Astrocyte (in vitro differentiated cells and primary cell): Measurements from ENCODE around the gene PLIN5. TPM values are rescaled to one million over a fixed set of nuclear protein-coding genes. Genes with fewer than 3 reads are reported as not detected.
A peak's percentile ranks its signal among the peaks of the same experiment; 100 is the strongest.
"Not testable (repeated sequence)": the region's sequence is repeated elsewhere in the genome, so short reads cannot be mapped to it uniquely, and the experiment has no call there.

ENCODE experiments used
- DNase-seq: peaks from one replicate; pipeline ENCODE4 v3.0.0-alpha.2; 2010; ENCODE audit warnings: low read depth
- FAIRE-seq: peaks from 2 replicates; lab custom pipeline; 2011; peaks lifted over from hg19 to GRCh38; lab: Jason Lieb, UNC
- H2AFZ ChIP-seq: 2 replicates; pipeline ENCODE4 v1.6.0; 2012; ENCODE audit warnings: low read depth, low read length, inconsistent platforms
- H3K27ac ChIP-seq: 2 replicates; pipeline ENCODE4 v1.5.1; 2011; ENCODE audit warnings: low read depth, low read length, inconsistent platforms
- H3K27me3 ChIP-seq: 2 replicates; pipeline ENCODE4 v1.6.0; 2011; ENCODE audit warnings: low read length, inconsistent platforms; ENCODE audit not compliant: insufficient read depth
- H3K36me3 ChIP-seq: 2 replicates; pipeline ENCODE4 v1.5.1; 2011; ENCODE audit warnings: low read length, inconsistent platforms; ENCODE audit not compliant: insufficient read depth
- H3K4me1 ChIP-seq: 2 replicates; pipeline ENCODE4 v1.5.1; 2011; ENCODE audit warnings: low read length, inconsistent platforms; ENCODE audit not compliant: insufficient read depth
- H3K4me2 ChIP-seq: 2 replicates; pipeline ENCODE4 v1.6.0; 2012; ENCODE audit warnings: low read length, inconsistent platforms
- H3K4me3 ChIP-seq: 2 replicates; pipeline ENCODE4 v1.5.1; 2011; ENCODE audit warnings: low read depth, mild to moderate bottlenecking, low read length, inconsistent platforms; ENCODE audit not compliant: insufficient read depth
- H3K79me2 ChIP-seq: 2 replicates; pipeline ENCODE4 v1.6.0; 2012; ENCODE audit warnings: mild to moderate bottlenecking, low read length, inconsistent platforms; ENCODE audit not compliant: insufficient read depth
- H3K9ac ChIP-seq: 2 replicates; pipeline ENCODE4 v1.6.0; 2012; ENCODE audit warnings: mild to moderate bottlenecking, low read length, inconsistent platforms
- H3K9me3 ChIP-seq: 2 replicates; pipeline ENCODE4 v1.5.1; 2012; ENCODE audit warnings: low read depth, mild to moderate bottlenecking, low read length, inconsistent platforms; ENCODE audit not compliant: insufficient read depth
- H4K20me1 ChIP-seq: 2 replicates; pipeline ENCODE4 v1.6.0; 2012; ENCODE audit warnings: low read length, inconsistent platforms; ENCODE audit not compliant: insufficient read depth
- H3K27ac Mint-ChIP-seq: one replicate; pipeline ENCODE4 v1.8.0; 2021; ENCODE audit warnings: mild to moderate bottlenecking, mixed read lengths; ENCODE audit not compliant: unreplicated experiment
- H3K27me3 Mint-ChIP-seq: one replicate; pipeline ENCODE4 v1.8.0; 2021; ENCODE audit warnings: low read depth, mixed read lengths; ENCODE audit not compliant: unreplicated experiment
- H3K36me3 Mint-ChIP-seq: one replicate; pipeline ENCODE4 v1.8.0; 2021; ENCODE audit warnings: low read depth, mixed read lengths; ENCODE audit not compliant: unreplicated experiment
- H3K4me1 Mint-ChIP-seq: one replicate; pipeline ENCODE4 v1.8.0; 2021; ENCODE audit warnings: low read depth, mixed read lengths; ENCODE audit not compliant: unreplicated experiment
- H3K4me3 Mint-ChIP-seq: one replicate; pipeline ENCODE4 v1.8.0; 2021; ENCODE audit warnings: mild to moderate bottlenecking, moderate library complexity, mixed read lengths; ENCODE audit not compliant: unreplicated experiment
- H3K9me3 Mint-ChIP-seq: one replicate; pipeline ENCODE4 v1.8.0; 2021; ENCODE audit warnings: mild to moderate bottlenecking, mixed read lengths; ENCODE audit not compliant: unreplicated experiment
- CTCF ChIP-seq: IDR thresholded peaks from 2 replicates; pipeline ENCODE4 v1.5.1; 2011; ENCODE audit warnings: low read depth, mild to moderate bottlenecking, inconsistent platforms, low read length, moderate library complexity; ENCODE audit not compliant: insufficient read depth
- EZH2 ChIP-seq: IDR thresholded peaks from 2 replicates; pipeline ENCODE4 v1.6.1; 2012; ENCODE audit warnings: mild to moderate bottlenecking, low read length, inconsistent platforms; ENCODE audit not compliant: insufficient read depth
- total RNA-seq: library from RNA; stranded (reverse); gene quantifications from 2 replicates; pipeline ENCODE4 v1.2.1, GENCODE V29; 2021

PLIN5 gene
- total RNA-seq, 1 donor from 2014 or later: not detected

- not testable (repeated sequence) for H3K27me3 Mint-ChIP-seq, H3K36me3 Mint-ChIP-seq, H3K79me2 ChIP-seq, H3K9me3 ChIP-seq, H3K4me2 ChIP-seq, H3K9me3 Mint-ChIP-seq, FAIRE-seq, H3K27ac ChIP-seq, H2AFZ ChIP-seq, DNase-seq, H3K4me1 ChIP-seq, H3K36me3 ChIP-seq, H3K4me1 Mint-ChIP-seq, H4K20me1 ChIP-seq, H3K4me3 Mint-ChIP-seq, H3K9ac ChIP-seq, H3K4me3 ChIP-seq, H3K27me3 ChIP-seq, H3K27ac Mint-ChIP-seq
Measured at GRCh38 chr19:4562085-4562484, 27.1 kb upstream of the PLIN5 start.

- peaks cover 6% of the 10 kb centered on the region for H3K36me3 Mint-ChIP-seq
- Histone ChIP-seq H3K79me2 (no peaks in the 10 kb centered on the region), H3K27me3 (no peaks in the 10 kb centered on the region), H3K9me3 (no peaks in the 10 kb centered on the region), H3K9ac (no peak within 1 kb of the TSS), H3K27ac (no peak within 1 kb of the TSS), H3K4me3 (no peak within 1 kb of the TSS), H2AFZ (peak within 1 kb of the TSS; percentile 47), H4K20me1 (no peaks in the 10 kb centered on the region), H3K4me1 (peaks cover 2% of the 10 kb centered on the region), H3K4me2 (peak within 1 kb of the TSS; percentile 7), H3K36me3 (no peaks in the 10 kb centered on the region)
- H3K9me3 Mint-ChIP-seq: no peaks in the 10 kb centered on the region
- H3K27me3 Mint-ChIP-seq: no peaks in the 10 kb centered on the region
- FAIRE-seq (no peak), DNase-seq (no peak)
- H3K4me3 Mint-ChIP-seq: no peak within 1 kb of the TSS
- no peak within 1 kb of the TSS for H3K27ac Mint-ChIP-seq
- no peak for TF ChIP-seq CTCF
- no peak for TF ChIP-seq EZH2
- no peaks in the 10 kb centered on the region for H3K4me1 Mint-ChIP-seq
Measured at GRCh38 chr19:4559569-4559968, 24.5 kb upstream of the PLIN5 start, which contains the start of gene SEMA6B. Gene SEMA6B (minus strand): TSS chr19:4559684. CDS start chr19:4558457, 1,227 bp downstream.

- peaks cover 2% of the 10 kb centered on the region for H3K4me1 ChIP-seq
- Mint-ChIP-seq H3K4me1 (no peaks in the 10 kb centered on the region), H3K27ac (no peak overlapping the region), H3K4me3 (no peak overlapping the region), H3K27me3 (no peaks in the 10 kb centered on the region), H3K9me3 (no peaks in the 10 kb centered on the region), H3K36me3 (peaks cover 9% of the 10 kb centered on the region)
- FAIRE-seq: no peak
- no peak overlapping the region for H3K9ac ChIP-seq
- H3K4me2 ChIP-seq: no peak overlapping the region
- no peak overlapping the region for H3K4me3 ChIP-seq
- H3K27ac ChIP-seq: no peak overlapping the region
- no peaks in the 10 kb centered on the region for H3K9me3 ChIP-seq
- H3K27me3 ChIP-seq: no peaks in the 10 kb centered on the region
- H3K36me3 ChIP-seq: no peaks in the 10 kb centered on the region
- no peak for DNase-seq
- H3K79me2 ChIP-seq: no peaks in the 10 kb centered on the region
- H2AFZ ChIP-seq: no peak overlapping the region
- TF ChIP-seq CTCF (peak; percentile 75), EZH2 (no peak)
- no peaks in the 10 kb centered on the region for H4K20me1 ChIP-seq
Measured at GRCh38 chr19:4557971-4558941, 23.2 kb upstream of the PLIN5 start.
